HG02588 (cell line): Measurements from ENCODE around the gene CBL.

Experiments
- ATAC-seq: cut with Tn5 transposase; IDR thresholded peaks from one replicate; pipeline ENCODE4 v1.9.1; 2021; ENCODE audit warnings: mild to moderate bottlenecking, moderate library complexity; ENCODE audit not compliant: unreplicated experiment

Gene CBL

DNA sequence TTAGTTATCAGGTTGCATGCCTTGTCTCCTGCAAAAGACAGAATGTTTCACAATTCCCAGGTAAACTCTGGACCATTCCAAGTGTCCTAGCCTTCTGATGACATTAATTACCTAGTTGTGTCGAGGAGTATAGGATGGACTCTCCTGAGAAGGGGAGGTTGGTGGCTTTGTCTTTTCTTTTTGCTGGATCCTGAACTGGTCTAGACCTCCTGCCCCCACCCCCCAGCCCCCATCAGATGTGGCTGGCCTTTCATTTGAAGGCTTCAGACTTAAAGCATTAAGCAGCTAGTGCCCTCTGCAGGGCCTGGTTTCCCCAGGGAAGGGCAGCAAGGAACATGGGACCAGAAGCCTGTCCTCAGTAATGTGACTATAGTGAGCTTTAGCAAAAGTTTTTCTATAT, 101.1 kb downstream of the CBL start:
- no peak for ATAC-seq

DNA sequence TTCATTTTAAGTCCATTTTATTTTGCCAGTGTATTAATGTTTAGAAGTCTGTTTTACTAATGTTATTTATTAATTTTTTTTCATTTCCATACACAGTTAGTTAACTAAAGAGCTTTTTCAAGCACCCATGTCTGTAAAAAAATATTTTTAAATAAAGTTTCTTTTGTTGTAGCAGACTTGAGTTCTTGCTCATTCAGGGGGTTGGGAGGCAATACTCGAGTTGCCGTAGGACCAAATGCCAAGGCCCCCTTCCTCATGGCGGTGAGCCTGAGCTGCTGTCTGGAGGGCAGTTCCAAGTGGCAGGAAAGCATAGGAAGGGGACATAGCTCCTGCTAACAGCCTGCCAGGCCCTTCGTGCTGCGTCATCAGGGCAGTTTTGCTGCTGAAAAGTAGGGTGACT, 101.8 kb downstream of the CBL start:
- no peak for ATAC-seq

DNA sequence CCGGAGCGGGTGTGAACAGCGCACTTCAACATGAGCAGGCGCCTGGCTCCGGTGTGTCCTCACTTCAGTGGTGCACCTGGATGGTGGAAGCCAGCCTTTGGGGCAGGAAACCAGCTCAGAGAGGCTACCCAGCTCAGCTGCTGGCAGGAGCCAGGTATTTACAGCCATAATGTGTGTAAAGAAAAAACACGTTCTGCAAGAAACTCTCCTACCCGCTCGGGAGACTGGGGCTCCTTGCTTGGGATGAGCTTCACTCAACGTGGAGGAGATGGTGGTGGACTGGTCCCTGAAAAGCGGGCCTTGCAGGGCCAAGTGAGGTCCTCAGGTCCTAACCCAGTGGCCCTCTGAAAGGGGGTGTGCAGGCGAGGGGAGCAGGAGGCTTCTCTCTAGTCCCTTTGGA, 103.3 kb downstream of the CBL start:
- no peak for ATAC-seq

DNA sequence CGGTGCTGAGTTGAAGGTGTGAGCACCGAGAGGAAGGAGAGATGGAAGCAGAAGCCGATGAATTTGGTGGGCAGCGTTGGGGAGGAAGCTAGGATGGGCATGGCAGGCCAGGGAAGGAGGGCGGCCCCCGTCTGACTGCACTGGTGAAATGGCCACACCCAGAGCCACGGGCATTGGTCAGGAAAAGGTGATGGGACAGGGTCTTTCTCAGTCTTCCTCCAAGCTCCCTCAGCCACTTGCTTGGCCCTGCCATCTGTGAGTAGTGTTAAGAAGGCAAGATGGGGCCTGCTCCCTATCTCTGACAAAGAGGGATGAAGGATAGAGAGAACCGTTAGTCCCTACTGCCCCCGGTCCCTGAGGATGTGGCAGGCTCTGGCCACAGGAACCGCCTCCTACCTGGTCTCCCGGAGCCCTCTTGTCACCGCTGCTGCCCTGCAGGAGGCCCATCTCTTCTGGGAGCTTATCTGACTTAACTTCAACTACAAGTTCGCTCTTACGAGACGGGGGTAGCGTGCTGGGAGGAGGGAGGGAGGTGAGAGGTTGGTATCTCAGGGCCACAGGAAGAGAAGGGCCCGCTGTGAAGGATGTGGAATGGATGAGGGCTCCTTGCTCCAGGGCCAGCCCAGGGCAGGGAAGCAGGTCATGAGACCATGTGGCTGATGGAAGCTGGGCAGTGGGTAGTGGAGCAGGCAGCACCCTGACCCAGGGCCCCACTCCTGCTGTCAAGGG, 104.0 kb downstream of the CBL start:
- no peak for ATAC-seq

DNA sequence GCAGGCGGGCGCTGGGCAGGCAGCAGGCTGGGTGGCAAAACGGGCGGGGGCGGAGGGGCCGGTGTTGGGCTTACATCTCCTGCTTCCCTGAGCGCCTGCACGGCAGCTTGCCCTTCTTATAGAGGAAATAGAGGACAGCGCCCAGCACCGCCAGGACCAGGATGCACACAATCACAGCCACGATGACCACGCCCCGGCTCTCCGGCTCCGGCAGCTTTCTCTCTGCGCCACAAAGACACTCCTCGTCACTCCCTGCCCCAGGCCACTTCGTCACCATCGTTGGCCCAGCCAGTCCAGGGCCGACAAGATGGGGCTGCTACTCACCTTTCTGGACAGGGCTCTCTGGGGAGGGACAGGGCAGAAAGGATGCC, 104.5 kb downstream of the CBL start:
- no peak for ATAC-seq

DNA sequence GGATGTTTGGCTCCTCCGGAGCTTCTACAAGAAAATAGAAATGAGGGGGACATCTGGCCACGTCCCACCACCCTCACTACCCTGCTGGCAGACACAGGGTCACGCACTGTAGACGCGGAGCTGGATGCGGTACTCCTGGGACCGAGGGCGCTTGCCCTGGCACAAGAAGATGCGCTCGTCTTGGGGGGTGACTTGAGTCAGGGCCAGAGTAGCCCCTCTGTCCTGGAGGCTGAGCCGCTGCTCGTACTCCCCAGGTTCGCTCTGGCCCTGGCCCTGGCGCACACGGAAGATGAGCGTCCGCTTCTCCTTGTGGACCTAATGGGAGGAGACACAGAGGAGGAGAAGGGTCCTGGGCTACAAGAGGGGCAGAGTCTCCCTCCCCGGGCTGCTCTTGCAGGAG, 108.6 kb downstream of the CBL start:
- no peak for ATAC-seq

DNA sequence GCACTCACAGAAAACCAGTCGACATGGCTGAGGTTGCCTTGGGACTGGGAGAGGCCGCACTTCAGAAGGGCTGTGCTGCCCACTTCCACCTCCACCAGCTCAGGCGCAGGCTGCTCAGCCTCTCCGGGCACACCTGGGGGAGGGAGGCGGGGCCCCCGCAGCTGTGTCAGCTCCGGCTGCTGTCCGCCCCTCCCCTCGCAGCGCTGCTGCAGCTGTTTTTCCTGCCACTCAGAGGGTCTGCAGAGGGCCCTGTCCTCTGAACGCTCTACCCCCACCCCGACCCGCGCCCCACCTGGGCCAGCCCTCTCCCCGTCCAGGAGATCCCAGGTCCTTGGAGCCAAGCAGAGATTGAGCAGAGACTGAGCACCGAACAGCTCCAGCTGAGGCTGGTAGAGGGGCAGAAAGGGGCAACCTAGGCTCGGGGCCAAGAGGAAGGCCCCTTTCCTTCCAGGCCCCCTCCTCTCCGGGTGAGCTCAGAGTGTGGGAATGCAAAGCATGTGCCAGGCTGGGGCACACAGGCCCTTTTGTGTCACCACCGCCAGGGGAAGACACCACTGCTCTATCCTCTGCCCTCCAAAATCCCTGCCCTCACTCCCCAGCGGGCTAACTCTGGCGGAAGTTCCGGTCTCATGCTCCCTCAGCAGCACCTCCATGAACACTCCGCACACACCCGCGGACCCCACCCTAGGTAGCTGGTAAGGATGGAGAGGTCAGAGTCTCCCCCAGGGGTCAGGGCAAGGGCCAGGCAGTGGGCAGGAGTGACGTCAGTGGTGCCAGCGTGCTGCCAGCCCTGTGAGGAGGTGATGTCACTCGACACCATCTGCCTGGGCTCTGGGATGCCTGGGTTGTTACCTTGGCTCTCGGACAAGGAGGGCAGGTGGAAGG, 109.2 kb downstream of the CBL start:
- no peak for ATAC-seq

DNA sequence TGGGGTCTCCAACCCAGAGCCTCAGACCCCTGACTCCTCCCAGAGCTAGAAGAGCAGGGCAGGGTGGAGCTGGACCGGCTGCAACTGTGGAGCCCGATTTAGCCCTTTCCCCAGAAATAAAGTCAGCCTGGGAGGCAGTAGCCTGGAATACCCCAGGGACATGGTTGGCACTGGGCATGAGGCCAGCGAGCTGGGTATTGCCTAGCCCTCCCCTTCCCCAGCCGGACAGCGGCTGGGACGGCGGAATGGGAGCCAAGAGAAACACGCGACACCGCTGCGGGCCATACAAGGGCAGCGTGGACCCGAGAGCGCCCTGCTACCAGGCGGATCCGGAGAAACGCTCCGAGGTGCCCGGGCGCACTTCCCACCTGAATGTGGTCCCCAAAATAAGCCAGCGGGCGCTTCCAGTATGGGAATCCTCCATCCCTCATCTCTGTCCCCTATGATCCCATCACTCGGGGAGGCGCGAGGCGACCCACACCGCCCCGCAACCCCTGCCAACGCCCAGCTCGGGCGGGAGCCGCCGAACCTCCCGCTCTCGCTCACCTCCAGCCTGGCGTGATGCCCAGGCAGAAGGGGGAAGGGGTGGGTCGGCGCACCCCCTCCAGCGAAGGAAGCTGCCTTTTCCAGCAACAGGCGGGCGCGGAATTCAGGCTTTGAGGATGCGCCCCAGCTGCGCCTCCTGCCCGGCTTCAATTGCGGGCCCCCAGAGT, 110.0 kb downstream of the CBL start:
- ATAC-seq: no peak

DNA sequence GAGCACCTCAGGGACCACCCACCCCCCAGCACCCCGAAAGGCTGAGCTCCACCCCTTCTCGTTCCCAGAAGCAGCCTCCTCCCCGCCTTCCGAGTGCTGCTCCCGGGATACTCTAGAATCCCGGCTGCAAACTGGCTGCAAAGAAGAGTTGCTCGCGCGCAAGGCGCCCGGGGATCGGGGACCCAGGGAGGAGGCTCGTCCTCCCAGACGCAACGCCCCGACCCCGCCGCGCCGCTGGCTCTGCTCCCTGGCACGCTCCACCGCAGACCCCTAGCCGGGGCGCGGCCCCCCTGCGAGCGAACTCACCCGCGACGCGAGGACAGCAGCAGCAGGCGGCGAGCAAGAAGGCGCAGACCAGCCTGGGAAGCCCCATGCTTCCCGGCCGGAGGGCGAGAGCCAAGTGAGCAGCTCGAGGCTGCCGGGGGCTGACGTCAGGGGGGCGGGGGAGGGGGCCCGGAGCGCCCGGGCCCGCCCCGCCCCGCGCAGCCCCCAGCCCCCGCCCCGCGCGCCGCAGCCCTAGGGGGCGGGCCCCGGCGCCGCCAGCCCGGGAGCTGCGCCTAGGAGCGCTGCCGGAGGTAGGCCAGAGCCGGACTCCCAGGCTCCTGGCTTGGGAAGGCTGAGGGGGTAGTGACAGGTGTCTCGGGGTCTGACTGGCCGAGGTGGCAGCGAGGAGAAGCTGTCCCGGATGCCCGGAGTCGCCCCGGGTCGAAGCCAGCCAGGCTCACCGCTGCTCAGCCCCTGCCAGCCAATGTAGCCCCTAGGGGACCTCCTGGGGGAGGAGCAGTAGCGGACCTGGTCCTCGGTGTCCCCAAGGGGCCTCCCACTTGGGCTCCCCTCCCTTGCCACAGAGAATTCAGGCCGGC, 110.8 kb downstream of the CBL start, which contains the start of gene MCAM:
MCAM (minus strand) TSS at position 402 of the 863 bp plus-strand sequence; CDS start at position 373, 29 bp downstream.
- no peak for ATAC-seq

DNA sequence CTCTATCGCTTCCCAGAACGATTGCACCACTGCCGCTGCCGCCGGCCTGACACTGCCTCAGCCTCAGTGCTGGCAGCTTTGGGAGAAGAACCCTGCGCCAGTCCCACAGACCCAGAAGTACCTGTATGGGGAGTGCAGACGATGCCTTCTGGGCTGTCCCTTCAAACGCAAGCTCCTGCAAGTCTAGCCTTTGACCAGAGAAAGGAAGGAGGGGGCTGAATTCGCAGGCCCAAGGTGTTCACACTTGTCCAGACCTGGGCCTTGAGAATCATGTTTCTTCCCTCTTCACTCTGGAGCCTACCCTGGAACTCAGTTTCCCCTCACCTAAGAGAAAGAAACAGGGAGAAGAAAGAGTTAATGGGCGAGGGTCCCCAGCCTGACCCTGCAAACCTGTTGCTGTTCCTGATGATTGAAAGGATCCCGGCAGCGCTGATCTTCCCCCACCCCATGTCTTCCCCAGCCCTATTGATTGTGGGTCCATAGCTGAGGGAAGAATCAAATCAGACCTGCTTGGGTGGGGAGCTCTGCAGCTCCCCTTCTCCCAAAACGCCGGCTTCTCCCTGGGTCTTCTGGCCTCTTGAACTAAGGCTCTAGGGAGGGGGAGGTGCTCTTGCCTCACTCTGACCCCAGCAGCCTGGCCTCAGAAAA, 111.6 kb downstream of the CBL start:
- no peak for ATAC-seq

DNA sequence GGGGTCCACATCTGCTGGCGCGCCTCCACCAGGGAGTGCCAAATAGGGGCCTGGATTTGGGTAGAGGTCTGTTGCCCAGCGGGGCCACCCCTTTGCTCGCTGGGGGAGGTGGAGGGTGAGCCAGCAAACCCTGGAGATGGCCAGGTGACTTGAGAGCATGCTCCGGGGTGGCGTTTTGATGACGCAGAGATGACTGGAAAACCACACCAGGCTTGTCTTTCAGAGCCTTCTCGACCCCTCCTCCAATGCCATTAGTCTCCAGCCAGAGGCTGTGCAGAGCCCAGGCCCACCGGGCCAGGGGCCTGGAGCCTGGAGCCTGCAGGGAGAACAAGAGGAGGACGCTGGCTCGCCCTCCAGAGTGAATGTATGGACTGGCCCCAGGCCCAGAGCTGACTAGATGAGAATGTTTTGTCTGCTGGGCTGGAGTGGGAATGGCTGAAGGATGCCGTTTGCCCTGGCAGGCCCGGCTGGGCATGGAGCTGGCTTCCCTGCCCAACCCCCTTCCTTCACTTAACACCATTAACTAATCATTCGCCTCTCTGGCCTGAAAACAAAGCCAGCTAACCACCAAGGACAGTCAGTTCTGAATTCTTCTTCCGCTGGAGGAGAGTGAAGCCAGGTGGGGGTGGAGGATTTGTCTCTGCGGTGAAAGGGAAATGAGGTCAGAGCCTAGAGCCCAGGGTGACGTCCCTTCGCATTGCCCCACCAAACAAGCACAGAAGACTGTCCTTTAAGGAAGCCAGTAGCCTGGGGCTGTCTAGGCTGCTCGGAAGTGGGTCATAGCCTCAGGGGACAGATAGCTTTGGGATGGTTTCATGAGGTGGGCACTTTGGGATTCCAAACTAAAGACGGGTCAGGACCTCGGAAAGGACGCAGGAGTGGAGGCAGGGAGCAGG, 112.3 kb downstream of the CBL start:
- no peak for ATAC-seq

DNA sequence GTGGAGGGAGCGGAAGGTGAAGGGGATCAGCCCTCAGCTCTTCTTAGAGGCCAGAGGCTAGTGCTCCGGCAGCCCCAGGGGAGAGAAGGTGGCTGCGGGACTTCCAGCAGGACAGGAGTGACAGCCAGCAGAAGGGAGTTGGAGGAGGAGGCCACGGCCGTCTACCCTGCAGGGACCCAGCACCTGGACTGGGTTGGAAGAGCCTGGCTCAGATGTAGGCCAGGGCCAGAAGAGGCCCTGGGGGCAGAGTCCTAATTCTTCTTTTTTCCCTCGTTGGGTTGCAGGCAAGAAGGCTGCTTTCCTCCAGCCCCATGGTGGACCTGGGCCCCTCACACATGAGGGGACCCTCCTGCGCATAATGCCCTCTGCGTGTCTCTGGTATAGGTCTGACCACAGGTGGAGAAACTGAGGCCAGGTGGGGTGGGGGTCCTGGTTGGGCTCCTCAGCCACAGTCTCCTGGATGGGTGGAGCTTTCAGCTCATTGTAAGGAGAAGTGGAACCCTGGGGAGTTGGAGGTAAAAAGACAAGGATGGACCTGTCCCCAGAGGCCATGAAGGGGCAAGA, 113.1 kb downstream of the CBL start:
- no peak for ATAC-seq

DNA sequence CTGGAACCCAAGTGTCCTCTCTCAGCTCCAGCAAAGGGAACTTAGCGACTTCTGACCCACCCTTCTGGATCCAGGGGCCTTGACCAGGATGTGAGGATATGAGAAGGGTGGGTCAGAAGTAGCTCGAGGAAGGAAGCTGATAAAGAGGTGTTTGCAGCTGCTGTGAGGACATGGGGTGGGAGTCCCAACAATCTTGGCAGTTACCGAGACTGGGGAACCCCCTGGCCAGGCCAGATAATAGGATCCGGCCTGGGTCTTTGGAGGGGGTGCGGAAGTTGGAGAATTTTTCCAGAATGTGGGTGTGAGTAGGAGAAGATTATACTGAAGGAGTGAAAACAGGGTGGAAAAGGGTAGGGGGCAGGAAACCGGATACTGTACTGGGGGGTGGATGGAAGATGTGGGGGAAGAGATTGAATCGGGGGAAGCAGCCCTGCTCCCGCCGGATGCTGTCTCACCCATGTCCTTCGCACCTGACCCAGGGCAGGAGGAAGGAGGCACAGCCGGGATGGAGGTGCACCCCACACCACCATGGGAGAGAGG, 113.6 kb downstream of the CBL start:
- no peak for ATAC-seq

DNA sequence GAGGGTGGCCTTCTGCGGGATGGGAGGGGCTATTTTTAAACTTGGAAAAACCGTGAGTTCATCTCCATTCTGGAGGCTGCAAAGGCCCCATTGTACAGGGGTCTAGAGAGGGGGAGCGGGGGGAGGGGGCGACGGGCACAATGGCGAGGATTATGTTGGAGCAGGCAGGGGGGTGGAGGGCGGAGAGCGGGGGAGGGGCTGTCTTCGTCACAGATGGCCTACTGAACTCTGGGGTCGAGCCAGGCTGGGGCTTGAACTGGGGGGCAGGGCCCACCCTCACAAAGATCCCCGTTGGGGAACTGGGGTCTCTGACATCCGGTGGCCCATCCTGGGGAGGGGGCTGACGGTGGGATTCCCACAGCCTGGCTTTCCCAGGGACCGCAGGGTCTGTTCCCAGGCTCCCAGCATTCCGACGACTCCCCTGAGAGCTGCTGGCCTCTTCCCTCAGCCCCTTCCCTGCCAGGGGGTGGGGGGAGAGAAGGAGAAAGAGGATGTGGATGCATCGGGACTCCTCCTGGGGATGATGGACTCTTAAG, 114.2 kb downstream of the CBL start:
- ATAC-seq: no peak

DNA sequence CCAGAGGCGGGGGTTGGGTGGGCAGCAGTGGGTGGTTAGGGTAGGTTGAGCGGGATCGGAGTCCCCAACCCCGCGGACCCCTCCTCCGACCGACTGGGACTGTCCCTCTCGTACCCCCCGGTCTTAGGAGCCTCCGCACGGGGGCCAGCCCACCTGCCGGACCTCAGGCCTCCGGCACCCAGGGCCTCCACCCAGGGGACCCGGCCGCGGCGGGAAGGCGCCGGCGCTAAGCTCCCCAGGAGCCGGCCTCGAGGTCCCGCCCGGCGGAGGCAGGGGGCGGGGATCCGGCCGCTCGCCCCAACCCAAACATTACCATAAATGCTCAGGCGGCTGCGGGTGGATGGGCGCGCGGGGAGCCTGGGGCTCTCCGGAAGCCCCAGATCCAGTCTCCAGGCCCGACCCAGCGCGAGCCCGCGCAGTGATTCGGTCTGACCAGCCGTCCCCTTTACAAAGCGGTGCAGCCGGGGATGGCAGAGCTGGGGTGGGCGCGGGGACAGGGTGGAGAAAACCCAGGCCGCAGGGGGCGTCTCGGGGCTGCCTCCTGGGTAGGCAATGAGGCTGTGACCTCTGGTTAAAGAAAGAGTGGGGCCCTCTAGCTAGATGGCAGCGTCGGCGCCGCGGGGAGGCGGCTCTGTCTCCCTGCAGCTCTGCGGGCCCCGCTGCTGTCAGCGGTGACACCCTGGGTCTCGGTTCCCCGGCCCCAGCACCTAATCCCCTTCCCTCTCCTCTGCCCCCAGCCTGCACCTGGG, 114.8 kb downstream of the CBL start:
- peak; percentile 33 for ATAC-seq

DNA sequence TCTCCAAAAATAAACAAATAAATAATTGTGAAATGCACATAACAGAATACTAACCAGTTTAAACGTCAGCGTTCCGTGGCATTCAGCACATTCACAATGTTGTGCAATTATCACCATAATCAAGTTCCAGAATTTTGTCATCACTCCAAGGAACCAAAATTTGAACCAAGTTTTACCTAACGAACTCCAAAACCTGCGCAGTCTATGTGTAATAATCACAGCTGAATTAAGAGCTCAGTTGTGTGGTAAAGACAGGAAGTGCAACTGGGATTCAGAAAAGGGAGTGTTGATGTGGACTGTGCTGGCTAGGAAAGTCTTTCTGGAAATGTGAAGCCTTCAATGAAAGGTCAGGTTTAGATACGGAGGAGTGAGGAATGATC, 116.2 kb downstream of the CBL start:
- ATAC-seq: no peak

DNA sequence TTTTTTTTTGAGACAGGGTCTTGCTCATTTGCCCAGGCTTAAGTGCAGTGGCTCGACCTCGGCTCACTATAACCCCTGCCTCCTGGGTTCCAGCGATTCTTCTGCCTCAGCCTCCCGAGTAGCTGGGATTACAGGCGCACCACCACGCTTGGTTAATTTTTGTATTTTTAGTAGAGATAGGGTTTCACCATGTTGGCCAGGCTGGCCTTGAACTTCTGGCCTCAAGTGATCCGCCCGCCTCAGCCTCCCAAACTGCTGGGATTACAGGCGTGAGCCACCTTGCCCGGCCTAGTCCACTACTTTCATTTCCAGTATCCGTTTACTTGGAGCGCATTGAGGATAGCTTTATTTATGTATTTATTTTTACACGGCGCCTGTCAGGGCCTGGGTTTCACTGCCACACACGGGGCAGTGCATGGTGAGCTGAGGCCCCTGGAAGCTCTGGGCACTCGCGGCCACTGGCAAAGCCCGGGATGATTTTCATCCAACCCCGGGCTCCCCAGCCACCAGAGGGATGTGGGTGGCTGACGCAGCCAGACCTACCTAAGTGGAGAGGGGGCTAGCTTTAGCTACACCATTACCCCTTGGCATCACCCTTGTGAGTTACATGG, 116.9 kb downstream of the CBL start:
- no peak for ATAC-seq
